OCI-LY1 (cell line): ENCODE results near the gene KRT39.

Experiments
- H2AFZ ChIP-seq: fragments of 200-600 bp; sonication (generic), shearing (Covaris generic); 2 replicates; pipeline ENCODE4 v1.6.0; 2014; ENCODE audit warnings: antibody characterized with exemption, mild to moderate bottlenecking, low read length
- H3F3A ChIP-seq: fragments of 200-600 bp; sonication (generic), shearing (Covaris generic); 2 replicates; pipeline ENCODE4 v1.6.0; 2014; ENCODE audit warnings: mild to moderate bottlenecking, antibody characterized with exemption, low read length, moderate library complexity; ENCODE audit not compliant: insufficient read depth
- H3K27ac ChIP-seq: fragments of 200-600 bp; sonication (generic); 2 replicates; pipeline ENCODE4 v1.5.1; 2014; ENCODE audit warnings: low read length, mixed run types, mild to moderate bottlenecking, low read depth; ENCODE audit not compliant: poor library complexity, severe bottlenecking
- H3K27me3 ChIP-seq: fragments of 200-600 bp; sonication (generic); 2 replicates; pipeline ENCODE4 v1.6.0; 2014; ENCODE audit warnings: antibody characterized with exemption, mild to moderate bottlenecking, low read length, moderate library complexity; ENCODE audit not compliant: insufficient read depth
- H3K36me3 ChIP-seq: fragments of 200-600 bp; sonication (generic); 2 replicates; pipeline ENCODE4 v1.6.1; 2014; ENCODE audit warnings: mild to moderate bottlenecking, antibody characterized with exemption, low read length, moderate library complexity, mixed read lengths; ENCODE audit not compliant: insufficient read depth
- H3K4me1 ChIP-seq: fragments of 200-600 bp; sonication (generic); 2 replicates; pipeline ENCODE4 v1.5.1; 2014; ENCODE audit warnings: mild to moderate bottlenecking, low read length, moderate library complexity; ENCODE audit not compliant: insufficient read depth, severe bottlenecking
- H3K4me2 ChIP-seq: fragments of 200-600 bp; sonication (generic), shearing (Covaris generic); 2 replicates; pipeline ENCODE4 v1.6.1; 2014; ENCODE audit warnings: low read length
- H3K4me3 ChIP-seq: fragments of 200-600 bp; sonication (generic); 2 replicates; pipeline ENCODE4 v1.5.1; 2014; ENCODE audit warnings: low read length, low read depth, mild to moderate bottlenecking, mixed read lengths; ENCODE audit not compliant: poor library complexity, severe bottlenecking
- H3K79me2 ChIP-seq: fragments of 200-600 bp; shearing (Covaris generic); 2 replicates; pipeline ENCODE4 v1.6.1; 2016; ENCODE audit warnings: mixed run types, low read length, mixed read lengths; ENCODE audit not compliant: insufficient read depth
- H3K9ac ChIP-seq: fragments of 200-600 bp; sonication (generic), shearing (Covaris generic); 2 replicates; pipeline ENCODE4 v1.6.1; 2014; ENCODE audit warnings: mild to moderate bottlenecking, low read length, mixed read lengths
- H3K9me2 ChIP-seq: fragments of 200-600 bp; sonication (generic), shearing (Covaris generic); 2 replicates; pipeline ENCODE4 v1.6.1; 2014; ENCODE audit warnings: low read depth, mild to moderate bottlenecking, low read length, mixed read lengths
- H3K9me3 ChIP-seq: fragments of 200-600 bp; shearing (Covaris generic); 2 replicates; pipeline ENCODE4 v1.6.1; 2014; ENCODE audit warnings: low read length, mixed read lengths
- H4K20me1 ChIP-seq: fragments of 200-600 bp; sonication (generic), shearing (Covaris generic); 2 replicates; pipeline ENCODE4 v1.6.0; 2016; ENCODE audit warnings: mild to moderate bottlenecking, low read length; ENCODE audit not compliant: insufficient read depth
- CTCF ChIP-seq: fragments of 200-600 bp; sonication (generic), shearing (Covaris generic); IDR thresholded peaks from 2 replicates; pipeline ENCODE4 v1.5.1; 2017; ENCODE audit warnings: mild to moderate bottlenecking, antibody characterized with exemption, low read length, moderate library complexity, mixed read lengths
- EZH2 ChIP-seq: fragments of 200-600 bp; sonication (generic), shearing (Covaris generic); IDR thresholded peaks from 2 replicates; pipeline ENCODE4 v1.8.0; 2017; ENCODE audit warnings: borderline replicate concordance, mixed run types, mild to moderate bottlenecking, antibody characterized with exemption, low read length, moderate library complexity, mixed read lengths

Gene KRT39

GRCh38 chr17:40915199-40915661 is 51.5 kb downstream of the KRT39 start:
- no peak overlapping the region for H3K27ac ChIP-seq
- H3K9me2 ChIP-seq: no peaks in the 10 kb centered on the region
- H4K20me1 ChIP-seq: no peaks in the 10 kb centered on the region
- no peak overlapping the region for H3K4me2 ChIP-seq
- no peak overlapping the region for H2AFZ ChIP-seq
- no peak overlapping the region for H3K9ac ChIP-seq
- no peaks in the 10 kb centered on the region for H3K4me1 ChIP-seq
- no peaks in the 10 kb centered on the region for H3F3A ChIP-seq
- no peaks in the 10 kb centered on the region for H3K27me3 ChIP-seq
- no peak for TF ChIP-seq CTCF
- no peak for TF ChIP-seq EZH2
- H3K4me3 ChIP-seq: no peak overlapping the region
- H3K36me3 ChIP-seq: no peaks in the 10 kb centered on the region
- no peaks in the 10 kb centered on the region for H3K9me3 ChIP-seq
- H3K79me2 ChIP-seq: no peaks in the 10 kb centered on the region

GRCh38 chr17:40914075-40914855 is 52.5 kb downstream of the KRT39 start:
- H2AFZ ChIP-seq: no peak overlapping the region
- H3K27ac ChIP-seq: no peak overlapping the region
- H3K36me3 ChIP-seq: no peaks in the 10 kb centered on the region
- H3K9ac ChIP-seq: no peak overlapping the region
- no peaks in the 10 kb centered on the region for H3F3A ChIP-seq
- no peaks in the 10 kb centered on the region for H4K20me1 ChIP-seq
- no peaks in the 10 kb centered on the region for H3K27me3 ChIP-seq
- no peaks in the 10 kb centered on the region for H3K9me3 ChIP-seq
- TF ChIP-seq EZH2: no peak
- no peak for TF ChIP-seq CTCF
- no peaks in the 10 kb centered on the region for H3K4me1 ChIP-seq
- H3K9me2 ChIP-seq: no peaks in the 10 kb centered on the region
- no peaks in the 10 kb centered on the region for H3K79me2 ChIP-seq
- H3K4me2 ChIP-seq: no peak overlapping the region
- H3K4me3 ChIP-seq: no peak overlapping the region

- Histone ChIP-seq H3K36me3 (no peaks in the 10 kb centered on the region), H3K4me1 (no peaks in the 10 kb centered on the region), H3K27me3 (no peaks in the 10 kb centered on the region; the same call in 1 of the 2 replicates), H4K20me1 (no peaks in the 10 kb centered on the region), H3K9ac (no peak overlapping the region), H3K9me2 (no peaks in the 10 kb centered on the region), H2AFZ (no peak overlapping the region), H3K9me3 (no peaks in the 10 kb centered on the region), H3F3A (no peaks in the 10 kb centered on the region), H3K4me3 (no peak overlapping the region), H3K27ac (no peak overlapping the region), H3K4me2 (no peak overlapping the region), H3K79me2 (no peaks in the 10 kb centered on the region)
- TF ChIP-seq EZH2 (no peak), CTCF (no peak)
Measured at GRCh38 chr17:40912486-40913210, 54.1 kb downstream of the KRT39 start.
